DND-41 (cell line): ENCODE measurements around the gene PAM.

Experiments
- CTCF ChIP-seq: IDR thresholded peaks from 2 replicates; pipeline ENCODE4 v1.5.1; 2012; ENCODE audit warnings: borderline replicate concordance, low read length, moderate library complexity, mild to moderate bottlenecking; ENCODE audit not compliant: poor library complexity, severe bottlenecking; ENCODE audit errors: extremely low read depth
- EZH2 ChIP-seq: IDR thresholded peaks from 3 replicates; pipeline ENCODE4 v1.6.1; 2012; ENCODE audit warnings: borderline replicate concordance, low read depth, mild to moderate bottlenecking, moderate library complexity, low read length, inconsistent platforms; ENCODE audit not compliant: severe bottlenecking

- no peak for TF ChIP-seq CTCF
- TF ChIP-seq EZH2: no peak
Observed at GRCh38 chr5:102901424-102902134, 146.5 kb downstream of the PAM start.
